Activated CD8-positive, alpha-beta memory T cell treated with anti-CD3 and anti-CD28 coated beads, Interleukin-2, amount 50 U/mL, for 24 hours (primary cell): ENCODE measurements around the gene PSMB11.

Experiments used
- DNase-seq: peaks from one replicate; pipeline ENCODE4 v3.0.0-alpha.2; 2020; ENCODE audit errors: extremely low read depth

PSMB11 gene

GRCh38 chr14:23043754-23044153 is 1.7 kb downstream of the PSMB11 start:
- DNase-seq, result no peak

- DNase-seq, result no peak
Measured at GRCh38 chr14:23044840-23045239, 2.8 kb downstream of the PSMB11 start.

- DNase-seq, result no peak
Measured at GRCh38 chr14:23045419-23046357, 3.7 kb downstream of the PSMB11 start.

- no peak for DNase-seq
Measured at GRCh38 chr14:23047034-23047634, 5.1 kb downstream of the PSMB11 start.

- DNase-seq, result no peak
Measured at GRCh38 chr14:23047751-23048693, 6.0 kb downstream of the PSMB11 start.

GRCh38 chr14:23049011-23049410 is 7.0 kb downstream of the PSMB11 start:
- DNase-seq, result no peak

- no peak for DNase-seq
Measured at GRCh38 chr14:23051141-23052057, 9.4 kb downstream of the PSMB11 start.

- no peak for DNase-seq
Measured at GRCh38 chr14:23052182-23052623, 10.2 kb downstream of the PSMB11 start.

GRCh38 chr14:23052671-23053070 is 10.7 kb downstream of the PSMB11 start:
- DNase-seq, result no peak

- DNase-seq, result no peak
Measured at GRCh38 chr14:23053426-23053825, 11.4 kb downstream of the PSMB11 start.

- DNase-seq, result no peak
Measured at GRCh38 chr14:23054000-23054811, 12.2 kb downstream of the PSMB11 start.

GRCh38 chr14:23055147-23055550 is 13.1 kb downstream of the PSMB11 start:
- no peak for DNase-seq

- no peak for DNase-seq
Measured at GRCh38 chr14:23055621-23056144, 13.7 kb downstream of the PSMB11 start.

- DNase-seq, result no peak
Measured at GRCh38 chr14:23056145-23056955, 14.3 kb downstream of the PSMB11 start.

GRCh38 chr14:23056956-23057756 is 15.1 kb downstream of the PSMB11 start, which contains the start of gene CDH24:
Gene CDH24 (minus strand): TSS chr14:23057520. CDS start chr14:23055733, 1,787 bp downstream.
- no peak for DNase-seq

GRCh38 chr14:23057757-23058653 is 16.0 kb downstream of the PSMB11 start:
- DNase-seq, result peak; percentile 68
